PC-3 (cell line): ENCODE results near the gene HUNK. TPM values are rescaled to one million over a fixed set of nuclear protein-coding genes. Genes with fewer than 3 reads are reported as not detected.
A peak's percentile ranks its signal among the peaks of the same experiment; 100 is the strongest.

Source experiments
- ATAC-seq: fragments of 200-7000 bp; cut with Tn5 transposase; 2 replicates; pipeline ENCODE4 v1.9.1; 2020; ENCODE audit warnings: mild to moderate bottlenecking, moderate library complexity
- BruUV-seq: library from RNA; stranded (reverse); fragments of 400-500 nt; replicated peaks from 2 replicates; lab custom pipeline; 2021; lab: Mats Ljungman, UMichigan
- CTCF ChIA-PET: fragments of 300-600 bp; sonication (Branson Sonifier 250); formaldehyde crosslinking; loops from one replicate; lab custom pipeline; 2022; ENCODE audit warnings: antibody characterized with exemption; lab: Charles Lee
- POLR2A ChIA-PET: fragments of 300-600 bp; sonication (Branson Sonifier 250); formaldehyde crosslinking; loops from one replicate; lab custom pipeline; 2022; ENCODE audit warnings: antibody characterized with exemption; ENCODE audit not compliant: unreplicated experiment; lab: Charles Lee
- DNase-seq: peaks from one replicate; pipeline ENCODE4 v3.0.0-alpha.2; 2015
- H2AFZ ChIP-seq: fragments of 300-600 bp; sonication (generic); 2 replicates; pipeline ENCODE4 v1.6.0; 2016; ENCODE audit warnings: antibody characterized with exemption, low read length
- H3F3A ChIP-seq: fragments of 300-600 bp; sonication (generic); one replicate; pipeline ENCODE4 v1.6.0; 2017; ENCODE audit warnings: antibody characterized with exemption, low read length, control low read depth, mild to moderate bottlenecking; ENCODE audit not compliant: unreplicated experiment
- H3K27ac ChIP-seq: fragments of 300-600 bp; sonication (generic); 2 replicates; pipeline ENCODE4 v1.5.1; 2016; ENCODE audit warnings: mild to moderate bottlenecking, low read length
- H3K27me3 ChIP-seq: fragments of 300-600 bp; sonication (generic); 2 replicates; pipeline ENCODE4 v1.6.1; 2016; ENCODE audit warnings: low read length, mixed read lengths
- H3K36me3 ChIP-seq: fragments of 300-600 bp; sonication (generic); 2 replicates; pipeline ENCODE4 v1.6.1; 2016; ENCODE audit warnings: low read depth, mixed run types, low read length, mixed read lengths
- H3K4me1 ChIP-seq: fragments of 300-600 bp; sonication (generic); 2 replicates; pipeline ENCODE4 v1.5.1; 2016; ENCODE audit warnings: low read length; ENCODE audit not compliant: insufficient read depth
- H3K4me2 ChIP-seq: fragments of 300-600 bp; sonication (generic); 2 replicates; pipeline ENCODE4 v1.6.0; 2016; ENCODE audit warnings: low read length
- H3K4me3 ChIP-seq: fragments of 300-600 bp; sonication (generic); 2 replicates; pipeline ENCODE4 v1.5.1; 2016; ENCODE audit warnings: mild to moderate bottlenecking, low read length, mixed read lengths
- H3K79me2 ChIP-seq: fragments of 300-600 bp; sonication (generic); 2 replicates; pipeline ENCODE4 v1.6.1; 2017; ENCODE audit warnings: low read length, mixed read lengths
- H3K9ac ChIP-seq: fragments of 300-600 bp; sonication (generic); 2 replicates; pipeline ENCODE4 v1.6.0; 2016; ENCODE audit warnings: mild to moderate bottlenecking, low read length
- H3K9me2 ChIP-seq: fragments of 300-600 bp; sonication (generic); replicated peaks from 2 replicates; pipeline ENCODE4 v1.6.1; 2016; ENCODE audit warnings: mixed run types, low read length, mixed read lengths
- H3K9me3 ChIP-seq: fragments of 300-600 bp; sonication (generic); 2 replicates; pipeline ENCODE4 v1.6.1; 2016; ENCODE audit warnings: low read length, mixed read lengths
- H4K20me1 ChIP-seq: fragments of 300-600 bp; sonication (generic); 2 replicates; pipeline ENCODE4 v1.6.1; 2016; ENCODE audit warnings: low read length, mixed read lengths
- EZH2 ChIP-seq: fragments of 300-600 bp; sonication (generic); IDR thresholded peaks from one replicate; pipeline ENCODE4 v1.6.1; 2017; ENCODE audit warnings: antibody characterized with exemption, mild to moderate bottlenecking, low read length; ENCODE audit not compliant: unreplicated experiment
- EZH2phosphoT487 ChIP-seq: fragments of 300-600 bp; sonication (generic); IDR thresholded peaks from 2 replicates; pipeline ENCODE4 v1.6.1; 2018; ENCODE audit warnings: mild to moderate bottlenecking, antibody characterized with exemption, low read length, borderline replicate concordance
- intact Hi-C: fragments of 100-400 bp; cut with micrococcal nuclease; formaldehyde crosslinking; loops from 2 replicates; pipeline ENCODE4 v1.9.0; 2023
- total RNA-seq: library from RNA; depleted of rRNA; stranded (reverse); fragments of >200 nt; gene quantifications from 2 replicates; pipeline ENCODE4 v1.2.3, GENCODE V29; 2014
- TF ChIP-seq, protein P1 (sequence below): fragments of 300-600 bp; sonication (generic); conservative IDR thresholded peaks from 2 replicates; pipeline ENCODE4 v1.5.1; 2017; ENCODE audit warnings: antibody characterized with exemption, low read depth, mild to moderate bottlenecking, low read length

The HUNK gene
- total RNA-seq, 1 experiment from 2014 or later: not detected

DNA sequence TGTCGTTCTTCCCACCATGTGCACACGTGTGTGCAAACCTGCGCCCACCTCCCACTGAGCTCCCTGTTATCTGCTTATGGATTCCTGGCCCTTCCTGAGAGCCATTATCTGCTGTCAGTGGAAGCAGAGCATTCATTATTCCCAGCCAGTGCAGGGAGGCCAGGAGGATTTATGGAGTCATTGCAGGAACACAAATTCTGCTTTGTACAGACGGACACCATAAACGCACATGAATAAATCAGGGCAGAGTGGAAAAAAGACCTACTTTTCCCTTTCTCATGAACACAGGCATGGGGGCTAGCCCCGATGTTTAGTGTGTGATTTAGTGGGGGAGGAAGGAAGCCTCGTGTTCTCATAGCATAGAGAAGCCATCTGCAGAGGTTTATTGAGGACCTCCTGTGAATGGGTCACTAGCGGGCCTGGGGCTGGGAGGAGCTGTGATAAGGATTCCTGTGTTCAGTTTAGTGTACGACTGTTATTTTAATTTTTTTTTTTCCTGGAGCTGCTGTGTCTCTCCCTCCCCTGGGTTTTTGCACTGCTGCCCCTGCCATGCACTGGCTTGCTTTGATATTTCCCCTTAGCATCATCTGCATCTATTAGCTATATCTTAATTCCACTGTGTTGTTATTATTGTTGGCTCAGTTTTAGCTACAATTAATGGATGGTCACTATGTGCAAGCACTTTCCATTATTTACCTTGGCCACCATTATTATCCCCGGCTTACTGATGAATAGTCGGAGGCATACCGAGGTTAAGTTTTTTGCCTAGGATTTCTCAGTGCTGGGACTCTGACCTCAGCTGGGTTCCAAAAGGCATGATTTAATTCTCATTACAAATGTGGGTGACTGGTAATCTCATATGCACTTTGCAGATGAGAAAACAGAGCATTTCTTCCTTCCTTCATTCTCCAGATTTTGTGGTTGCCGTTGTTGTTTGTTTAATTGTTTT lies 33.0 kb downstream of the HUNK start:
- Histone ChIP-seq H3K4me2 (no peak overlapping the region), H2AFZ (no peak overlapping the region), H3K27me3 (peaks cover 29% of the 10 kb centered on the region; the same call in 1 of the 2 replicates), H3K79me2 (no peaks in the 10 kb centered on the region), H3F3A (no peaks in the 10 kb centered on the region), H3K4me3 (no peak overlapping the region), H3K27ac (no peak overlapping the region), H3K9me3 (no peaks in the 10 kb centered on the region), H3K36me3 (no peaks in the 10 kb centered on the region), H3K9ac (no peak overlapping the region), H3K4me1 (peaks cover 14% of the 10 kb centered on the region; the same call in 1 of the 2 replicates), H4K20me1 (no peaks in the 10 kb centered on the region), H3K9me2 (no peaks in the 10 kb centered on the region)
- ChIA-PET POLR2A (interaction anchor here (0.7 kb wide), 1 partner anchor 93 kb away, joined by 4 read pairs; no protein-coding TSS in a partner anchor), CTCF (no interaction called here)
- BruUV-seq: no TSS peak
- TF ChIP-seq, protein P1, sequence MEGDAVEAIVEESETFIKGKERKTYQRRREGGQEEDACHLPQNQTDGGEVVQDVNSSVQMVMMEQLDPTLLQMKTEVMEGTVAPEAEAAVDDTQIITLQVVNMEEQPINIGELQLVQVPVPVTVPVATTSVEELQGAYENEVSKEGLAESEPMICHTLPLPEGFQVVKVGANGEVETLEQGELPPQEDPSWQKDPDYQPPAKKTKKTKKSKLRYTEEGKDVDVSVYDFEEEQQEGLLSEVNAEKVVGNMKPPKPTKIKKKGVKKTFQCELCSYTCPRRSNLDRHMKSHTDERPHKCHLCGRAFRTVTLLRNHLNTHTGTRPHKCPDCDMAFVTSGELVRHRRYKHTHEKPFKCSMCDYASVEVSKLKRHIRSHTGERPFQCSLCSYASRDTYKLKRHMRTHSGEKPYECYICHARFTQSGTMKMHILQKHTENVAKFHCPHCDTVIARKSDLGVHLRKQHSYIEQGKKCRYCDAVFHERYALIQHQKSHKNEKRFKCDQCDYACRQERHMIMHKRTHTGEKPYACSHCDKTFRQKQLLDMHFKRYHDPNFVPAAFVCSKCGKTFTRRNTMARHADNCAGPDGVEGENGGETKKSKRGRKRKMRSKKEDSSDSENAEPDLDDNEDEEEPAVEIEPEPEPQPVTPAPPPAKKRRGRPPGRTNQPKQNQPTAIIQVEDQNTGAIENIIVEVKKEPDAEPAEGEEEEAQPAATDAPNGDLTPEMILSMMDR: no peak
- TF ChIP-seq EZH2 (no peak), EZH2phosphoT487 (no peak)
- DNase-seq (no peak), ATAC-seq (no peak)
- intact Hi-C loops: no loop called here

DNA sequence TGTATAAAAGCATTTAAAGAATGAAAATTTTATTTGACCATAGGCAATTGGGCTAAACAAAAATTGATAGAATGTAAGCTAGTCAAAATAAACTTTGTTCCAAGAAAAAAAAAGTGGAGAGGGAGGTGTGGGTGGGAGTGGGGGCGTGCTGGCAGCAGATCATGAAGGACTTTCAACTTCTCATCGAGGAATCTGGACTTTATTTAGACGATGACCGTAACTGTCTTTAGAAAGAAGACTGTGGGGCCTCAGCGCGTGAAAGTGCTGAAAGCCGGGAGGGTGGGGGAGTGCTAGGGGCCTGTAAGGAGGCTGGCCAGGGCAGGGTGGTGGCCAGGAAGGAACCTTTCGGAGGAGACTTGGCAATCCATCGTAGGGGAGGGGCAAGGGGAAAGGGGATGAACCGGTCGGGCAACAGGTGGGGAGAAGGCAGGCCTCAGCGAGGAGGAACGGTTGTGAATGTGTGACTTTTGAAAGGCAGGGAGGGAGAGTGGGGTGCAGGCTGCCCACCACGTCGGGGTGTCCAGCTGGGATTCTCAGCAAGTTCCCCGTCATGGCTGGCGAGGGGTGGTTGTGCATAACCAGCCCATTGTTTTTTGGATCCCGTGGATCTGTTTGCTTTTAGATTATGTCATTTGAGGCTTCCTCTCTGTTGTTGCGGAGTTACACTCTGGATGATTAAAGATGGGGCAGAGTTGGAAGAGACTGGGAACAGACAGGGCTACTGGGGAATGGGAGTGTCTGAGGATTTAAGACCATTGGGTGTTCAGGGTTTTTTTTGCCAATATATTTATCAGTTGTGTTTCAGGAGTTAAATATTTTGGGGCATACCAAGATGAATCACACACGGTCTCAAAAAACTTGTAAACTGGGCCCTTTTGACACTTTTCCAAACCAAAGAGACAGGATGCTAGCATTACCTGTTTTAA lies 35.5 kb downstream of the HUNK start:
- no TSS peak for BruUV-seq
- peaks cover 31% of the 10 kb centered on the region; the same call in 1 of the 2 replicates for H3K27me3 ChIP-seq
- H3K9ac ChIP-seq: no peak overlapping the region
- TF ChIP-seq, protein P1: no peak
- TF ChIP-seq EZH2 (no peak), EZH2phosphoT487 (no peak)
- H3K27ac ChIP-seq: no peak overlapping the region
- no peaks in the 10 kb centered on the region for H4K20me1 ChIP-seq
- no peaks in the 10 kb centered on the region for H3K9me3 ChIP-seq
- no peaks in the 10 kb centered on the region for H3K9me2 ChIP-seq
- peak; percentile 62 for DNase-seq
- ChIA-PET POLR2A (no interaction called here), CTCF (no interaction called here)
- ATAC-seq: peak; percentile 50
- no peaks in the 10 kb centered on the region for H3K79me2 ChIP-seq
- peak overlapping the region; percentile 75 for H3K4me2 ChIP-seq
- peak overlapping the region; percentile 70 for H2AFZ ChIP-seq
- H3K4me3 ChIP-seq: peak overlapping the region; percentile 33; the same call in 1 of the 2 replicates
- H3K36me3 ChIP-seq: no peaks in the 10 kb centered on the region
- peaks cover 17% of the 10 kb centered on the region for H3K4me1 ChIP-seq
- H3F3A ChIP-seq: no peaks in the 10 kb centered on the region
- intact Hi-C loops: no loop called here
